Measurements from ENCODE around the gene GALNT13. TPM values are rescaled to one million over a fixed set of nuclear protein-coding genes. Genes with fewer than 3 reads are reported as not detected.

Gene GALNT13
- total and polyA plus RNA-seq, 2 of the 13 experiments (the other 11 are each of a cell fraction or from before 2014, with no cell fraction given), result 1.3 to 5.0 TPM

DNA sequence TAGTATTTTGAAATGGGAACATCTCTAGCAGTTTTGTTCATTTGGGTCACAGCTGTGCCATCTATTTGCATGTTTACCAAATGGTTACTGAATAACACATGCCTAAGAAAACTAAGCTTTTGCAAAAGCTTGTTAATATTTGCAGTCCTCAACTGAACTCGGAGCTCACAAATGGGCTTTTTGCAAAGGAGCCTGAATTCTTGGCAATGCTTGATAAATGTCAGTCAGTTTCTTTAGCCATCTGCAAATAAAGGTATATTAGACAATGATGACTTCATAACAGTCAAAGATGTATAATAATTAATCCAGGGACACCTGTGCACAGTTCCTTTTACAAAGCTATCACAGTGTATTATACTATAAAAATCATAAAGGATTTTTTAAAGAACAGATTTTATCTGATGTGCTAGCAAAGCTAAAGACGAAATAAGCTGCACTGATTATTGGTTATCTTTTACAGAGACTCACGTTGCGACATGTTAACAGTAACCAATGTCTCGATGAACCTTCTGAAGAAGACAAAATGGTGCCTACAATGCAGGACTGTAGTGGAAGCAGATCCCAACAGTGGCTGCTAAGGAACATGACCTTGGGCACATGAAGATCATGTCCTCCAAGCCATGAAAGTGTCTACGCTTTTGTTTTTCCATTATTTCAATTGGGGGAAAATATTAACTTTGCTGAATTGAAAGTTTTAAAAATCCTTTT lies 578.4 kb downstream of the GALNT13 start (continued):
- TF ChIP-seq NFYB (CRISPR knock-in tag; IDR thresholded peaks at IDR 0.05), result no peak
- TF ChIP-seq ZNF615 (CRISPR knock-in tag; IDR thresholded peaks at IDR 0.05; ENCODE audit: borderline replicate concordance), result no peak
- TF ChIP-seq SNRNP70 (IDR thresholded peaks at IDR 0.05; ENCODE audit: low read depth, low read length), result no peak
- no peak for TF ChIP-seq ZSCAN20 (CRISPR knock-in tag; IDR thresholded peaks at IDR 0.05; ENCODE audit: borderline replicate concordance)
- no peak for TF ChIP-seq ETV5 (CRISPR knock-in tag; IDR thresholded peaks at IDR 0.05; ENCODE audit: borderline replicate concordance)
- 0 out of 2 replicates have a peak, but pooled peaks have one; percentile 37 for TF ChIP-seq ESRRA (CRISPR knock-in tag; IDR thresholded peaks at IDR 0.05; ENCODE audit: low read depth)
- TF ChIP-seq HDAC6 (IDR thresholded peaks at IDR 0.05; ENCODE audit: low read depth, low read length), result no peak
- TF ChIP-seq SMAD3 (CRISPR knock-in tag; IDR thresholded peaks at IDR 0.05), result peak; percentile 71; the same call in 1 of the 2 replicates
- TF ChIP-seq RBAK (CRISPR knock-in tag; IDR thresholded peaks at IDR 0.05), result peak; percentile 36; the same call in 1 of the 2 replicates
- no peak for TF ChIP-seq NFE2L1 (CRISPR knock-in tag; IDR thresholded peaks at IDR 0.05; ENCODE audit: borderline replicate concordance)
- no peak for TF ChIP-seq ZNF790 (CRISPR knock-in tag; IDR thresholded peaks at IDR 0.05; ENCODE audit: borderline replicate concordance)
- no peak for TF ChIP-seq ZNF703 (CRISPR knock-in tag; IDR thresholded peaks at IDR 0.05; ENCODE audit: borderline replicate concordance)
- TF ChIP-seq CCAR2 (optimal IDR thresholded peaks at IDR 0.05; ENCODE audit: low read depth, low read length), result no peak
- TF ChIP-seq SP2 (CRISPR knock-in tag; IDR thresholded peaks at IDR 0.05), result no peak
- TF ChIP-seq TEAD2 (CRISPR knock-in tag; IDR thresholded peaks at IDR 0.05), result no peak
- TF ChIP-seq, protein P1, sequence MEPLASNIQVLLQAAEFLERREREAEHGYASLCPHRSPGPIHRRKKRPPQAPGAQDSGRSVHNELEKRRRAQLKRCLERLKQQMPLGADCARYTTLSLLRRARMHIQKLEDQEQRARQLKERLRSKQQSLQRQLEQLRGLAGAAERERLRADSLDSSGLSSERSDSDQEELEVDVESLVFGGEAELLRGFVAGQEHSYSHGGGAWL (CRISPR knock-in tag; IDR thresholded peaks at IDR 0.05), result no peak
- TF ChIP-seq, protein P2, sequence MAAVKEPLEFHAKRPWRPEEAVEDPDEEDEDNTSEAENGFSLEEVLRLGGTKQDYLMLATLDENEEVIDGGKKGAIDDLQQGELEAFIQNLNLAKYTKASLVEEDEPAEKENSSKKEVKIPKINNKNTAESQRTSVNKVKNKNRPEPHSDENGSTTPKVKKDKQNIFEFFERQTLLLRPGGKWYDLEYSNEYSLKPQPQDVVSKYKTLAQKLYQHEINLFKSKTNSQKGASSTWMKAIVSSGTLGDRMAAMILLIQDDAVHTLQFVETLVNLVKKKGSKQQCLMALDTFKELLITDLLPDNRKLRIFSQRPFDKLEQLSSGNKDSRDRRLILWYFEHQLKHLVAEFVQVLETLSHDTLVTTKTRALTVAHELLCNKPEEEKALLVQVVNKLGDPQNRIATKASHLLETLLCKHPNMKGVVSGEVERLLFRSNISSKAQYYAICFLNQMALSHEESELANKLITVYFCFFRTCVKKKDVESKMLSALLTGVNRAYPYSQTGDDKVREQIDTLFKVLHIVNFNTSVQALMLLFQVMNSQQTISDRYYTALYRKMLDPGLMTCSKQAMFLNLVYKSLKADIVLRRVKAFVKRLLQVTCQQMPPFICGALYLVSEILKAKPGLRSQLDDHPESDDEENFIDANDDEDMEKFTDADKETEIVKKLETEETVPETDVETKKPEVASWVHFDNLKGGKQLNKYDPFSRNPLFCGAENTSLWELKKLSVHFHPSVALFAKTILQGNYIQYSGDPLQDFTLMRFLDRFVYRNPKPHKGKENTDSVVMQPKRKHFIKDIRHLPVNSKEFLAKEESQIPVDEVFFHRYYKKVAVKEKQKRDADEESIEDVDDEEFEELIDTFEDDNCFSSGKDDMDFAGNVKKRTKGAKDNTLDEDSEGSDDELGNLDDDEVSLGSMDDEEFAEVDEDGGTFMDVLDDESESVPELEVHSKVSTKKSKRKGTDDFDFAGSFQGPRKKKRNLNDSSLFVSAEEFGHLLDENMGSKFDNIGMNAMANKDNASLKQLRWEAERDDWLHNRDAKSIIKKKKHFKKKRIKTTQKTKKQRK (IDR thresholded peaks at IDR 0.05; ENCODE audit: low read length), result no peak
- no peak for TF ChIP-seq ZNF451 (CRISPR knock-in tag; IDR thresholded peaks at IDR 0.05)
- TF ChIP-seq, protein P3, sequence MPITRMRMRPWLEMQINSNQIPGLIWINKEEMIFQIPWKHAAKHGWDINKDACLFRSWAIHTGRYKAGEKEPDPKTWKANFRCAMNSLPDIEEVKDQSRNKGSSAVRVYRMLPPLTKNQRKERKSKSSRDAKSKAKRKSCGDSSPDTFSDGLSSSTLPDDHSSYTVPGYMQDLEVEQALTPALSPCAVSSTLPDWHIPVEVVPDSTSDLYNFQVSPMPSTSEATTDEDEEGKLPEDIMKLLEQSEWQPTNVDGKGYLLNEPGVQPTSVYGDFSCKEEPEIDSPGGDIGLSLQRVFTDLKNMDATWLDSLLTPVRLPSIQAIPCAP (CRISPR knock-in tag; IDR thresholded peaks at IDR 0.05; ENCODE audit: low read depth), result no peak
- TF ChIP-seq, protein P4, sequence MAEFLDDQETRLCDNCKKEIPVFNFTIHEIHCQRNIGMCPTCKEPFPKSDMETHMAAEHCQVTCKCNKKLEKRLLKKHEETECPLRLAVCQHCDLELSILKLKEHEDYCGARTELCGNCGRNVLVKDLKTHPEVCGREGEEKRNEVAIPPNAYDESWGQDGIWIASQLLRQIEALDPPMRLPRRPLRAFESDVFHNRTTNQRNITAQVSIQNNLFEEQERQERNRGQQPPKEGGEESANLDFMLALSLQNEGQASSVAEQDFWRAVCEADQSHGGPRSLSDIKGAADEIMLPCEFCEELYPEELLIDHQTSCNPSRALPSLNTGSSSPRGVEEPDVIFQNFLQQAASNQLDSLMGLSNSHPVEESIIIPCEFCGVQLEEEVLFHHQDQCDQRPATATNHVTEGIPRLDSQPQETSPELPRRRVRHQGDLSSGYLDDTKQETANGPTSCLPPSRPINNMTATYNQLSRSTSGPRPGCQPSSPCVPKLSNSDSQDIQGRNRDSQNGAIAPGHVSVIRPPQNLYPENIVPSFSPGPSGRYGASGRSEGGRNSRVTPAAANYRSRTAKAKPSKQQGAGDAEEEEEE (CRISPR knock-in tag; IDR thresholded peaks at IDR 0.05; ENCODE audit: borderline replicate concordance), result no peak
- no peak for TF ChIP-seq MZF1 (CRISPR knock-in tag; IDR thresholded peaks at IDR 0.05; ENCODE audit: borderline replicate concordance)
